SU-DHL-6 (cell line): ENCODE measurements around the gene ATP5F1D.

ENCODE experiments used
- CTCF ChIP-seq: fragments of 200-600 bp; sonication (generic); IDR thresholded peaks from one replicate; pipeline ENCODE4 v1.5.1; 2017; ENCODE audit warnings: antibody characterized with exemption, mild to moderate bottlenecking, low read length, moderate library complexity; ENCODE audit not compliant: insufficient read depth, poor library complexity, severe bottlenecking
- EZH2phosphoT487 ChIP-seq: fragments of 200-600 bp; sonication (generic), shearing (Covaris generic); conservative IDR thresholded peaks from 2 replicates; pipeline ENCODE4 v1.6.1; 2018; ENCODE audit warnings: mild to moderate bottlenecking, antibody characterized with exemption, low read length, moderate library complexity, mixed read lengths

GRCh38 chr19:1261798-1262622, 20.5 kb downstream of the ATP5F1D start:
- TF ChIP-seq CTCF (no peak), EZH2phosphoT487 (no peak)
